Esophagus muscularis mucosa (tissue), 3 donors: ENCODE measurements around the gene TRAF2.
"Not testable (repeated sequence)": the region's sequence is repeated elsewhere in the genome, so short reads cannot be mapped to it uniquely, and the experiment has no call there.

ENCODE experiments used
- POLR2A ChIP-seq: fragments of 450-650 bp; IDR thresholded peaks from one replicate; pipeline ENCODE4 v1.6.1; 2017; ENCODE audit warnings: antibody characterized with exemption, moderate library complexity, mild to moderate bottlenecking, low read depth
- POLR2AphosphoS5 ChIP-seq, 2 donors: sonication (generic); formaldehyde crosslinking; IDR thresholded peaks; one replicate each; pipeline ENCODE4 v1.6.1; 2017; ENCODE audit warnings: antibody characterized with exemption in 2 of 2
- TF ChIP-seq, protein P1 (sequence below), 3 experiments: fragments of 200-600 bp in 2 of 3; fragments of 450-650 bp in 1 of 3; sonication (generic) in 2 of 3; IDR thresholded peaks; one replicate each; pipeline ENCODE4 v1.5.1; 2017 to 2019; ENCODE audit warnings: antibody characterized with exemption in 3 of 3, mild to moderate bottlenecking in 2 of 3, moderate library complexity in 1 of 3

DNA sequence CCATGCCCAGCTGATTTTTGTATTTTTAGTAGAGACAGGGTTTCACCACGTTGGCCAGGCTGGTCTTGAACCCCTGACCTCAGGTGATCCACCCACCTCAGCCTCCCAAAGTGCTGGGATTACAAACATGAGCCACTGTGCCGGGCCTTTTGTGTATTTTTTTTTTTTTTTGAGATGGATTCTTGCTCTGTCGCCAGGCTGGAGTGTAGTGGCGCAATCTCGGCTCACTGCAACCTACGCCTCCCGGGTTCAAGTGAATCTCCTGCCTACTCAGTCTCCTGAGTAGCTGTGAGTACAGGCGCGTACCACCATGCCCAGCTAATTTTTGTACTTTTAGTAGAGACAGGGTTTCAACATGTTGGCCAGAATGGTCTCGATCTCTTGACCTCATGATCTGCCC lies 2.6 kb upstream of the TRAF2 start:
- TF ChIP-seq POLR2A; POLR2AphosphoS5 (IDR thresholded peaks at IDR 0.05): not testable (repeated sequence)
- TF ChIP-seq, protein P1, sequence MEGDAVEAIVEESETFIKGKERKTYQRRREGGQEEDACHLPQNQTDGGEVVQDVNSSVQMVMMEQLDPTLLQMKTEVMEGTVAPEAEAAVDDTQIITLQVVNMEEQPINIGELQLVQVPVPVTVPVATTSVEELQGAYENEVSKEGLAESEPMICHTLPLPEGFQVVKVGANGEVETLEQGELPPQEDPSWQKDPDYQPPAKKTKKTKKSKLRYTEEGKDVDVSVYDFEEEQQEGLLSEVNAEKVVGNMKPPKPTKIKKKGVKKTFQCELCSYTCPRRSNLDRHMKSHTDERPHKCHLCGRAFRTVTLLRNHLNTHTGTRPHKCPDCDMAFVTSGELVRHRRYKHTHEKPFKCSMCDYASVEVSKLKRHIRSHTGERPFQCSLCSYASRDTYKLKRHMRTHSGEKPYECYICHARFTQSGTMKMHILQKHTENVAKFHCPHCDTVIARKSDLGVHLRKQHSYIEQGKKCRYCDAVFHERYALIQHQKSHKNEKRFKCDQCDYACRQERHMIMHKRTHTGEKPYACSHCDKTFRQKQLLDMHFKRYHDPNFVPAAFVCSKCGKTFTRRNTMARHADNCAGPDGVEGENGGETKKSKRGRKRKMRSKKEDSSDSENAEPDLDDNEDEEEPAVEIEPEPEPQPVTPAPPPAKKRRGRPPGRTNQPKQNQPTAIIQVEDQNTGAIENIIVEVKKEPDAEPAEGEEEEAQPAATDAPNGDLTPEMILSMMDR (IDR thresholded peaks at IDR 0.05), result not testable (repeated sequence)
